Small intestine (tissue), 7 donors: ENCODE measurements around the gene AP3D1. TPM values are rescaled to one million over a fixed set of nuclear protein-coding genes. Genes with fewer than 3 reads are reported as not detected.
A peak's percentile ranks its signal among the peaks of the same experiment; 100 is the strongest.
"Not testable (repeated sequence)": the region's sequence is repeated elsewhere in the genome, so short reads cannot be mapped to it uniquely, and the experiment has no call there.

Experiments
- DNase-seq, 2 donors: peaks; one replicate each; pipeline versions ENCODE4 v3.0.0 to v3.0.0-alpha.2; 2013
- FAIRE-seq: peaks from 2 replicates; lab custom pipeline; 2012; peaks lifted over from hg19 to GRCh38; lab: Jason Lieb, UNC
- H3K27ac ChIP-seq, 3 donors: one replicate each; pipeline ENCODE4 v1.5.1; 2013; ENCODE audit warnings: low read length in 2 of 3, mild to moderate bottlenecking in 2 of 3, control low read depth in 1 of 3, inconsistent platforms in 1 of 3, low read depth in 1 of 3, moderate library complexity in 1 of 3
- H3K27me3 ChIP-seq, 3 donors: one replicate each; pipeline ENCODE4 v1.6.1; 2013; ENCODE audit warnings: low read length in 3 of 3, inconsistent platforms in 1 of 3; ENCODE audit not compliant: control insufficient read depth in 3 of 3, insufficient read depth in 3 of 3
- H3K36me3 ChIP-seq, 3 donors: one replicate each; pipeline ENCODE4 v1.6.1; 2013; ENCODE audit warnings: low read length in 3 of 3, inconsistent platforms in 1 of 3, low read depth in 1 of 3, mild to moderate bottlenecking in 1 of 3, moderate library complexity in 1 of 3; ENCODE audit not compliant: control insufficient read depth in 3 of 3, insufficient read depth in 2 of 3
- H3K4me1 ChIP-seq, 3 donors: one replicate each; pipeline ENCODE4 v1.6.1; 2013; ENCODE audit warnings: low read length in 2 of 3, inconsistent platforms in 1 of 3, low read depth in 1 of 3, mild to moderate bottlenecking in 1 of 3, moderate library complexity in 1 of 3; ENCODE audit not compliant: control insufficient read depth in 3 of 3, insufficient read depth in 2 of 3
- H3K4me3 ChIP-seq, 3 donors: one replicate each; pipeline ENCODE4 v1.5.1; 2013; ENCODE audit warnings: low read length in 3 of 3, control low read depth in 1 of 3, inconsistent platforms in 1 of 3, low read depth in 1 of 3, mild to moderate bottlenecking in 1 of 3, moderate library complexity in 1 of 3
- H3K9me3 ChIP-seq, 2 donors: one replicate each; pipeline ENCODE4 v1.6.1; 2013; ENCODE audit warnings: low read depth in 1 of 2, low read length in 1 of 2; ENCODE audit not compliant: control insufficient read depth in 2 of 2, insufficient read depth in 1 of 2
- WGBS, 3 donors: extraction: QIAGEN DNeasy Blood & Tissue Kit; methylation state at CpG; one replicate each; pipeline ENCODE4 v1.1.7; 2013; 5-methylcytosine and 5-hydroxymethylcytosine counted together
- polyA plus RNA-seq, 4 donors: library from polyadenylated mRNA; stranded (reverse) in 3 of 4; unstranded in 1 of 4; fragments of 200-250 nt in 3 of 4; fragments of 120-200 nt in 1 of 4; gene quantifications; one replicate each; pipeline versions ENCODE4 v1.2.1 to v1.2.3, GENCODE V29; 2013
- donor health status: healthy with polysubstance abuse.
- donor health status: control.
- donor health status: control.
- donor health status: Bipolar disorder and iron deficiency.
- donor health status: healthy.

Gene AP3D1
- polyA plus RNA-seq, 4 donors = 68.1 to 106 (median 89.9) TPM

GRCh38 chr19:2139385-2140137 lies 11.8 kb downstream of the AP3D1 start:
- Histone ChIP-seq H3K9me3 (no peaks in the 10 kb centered on the region), H3K27me3 (no peaks in the 10 kb centered on the region), H3K36me3 (peaks cover 10 to 84% (median 14%) of the 10 kb centered on the region in 3 donors), H3K27ac (no peak overlapping the region), H3K4me1 (no peaks in the 10 kb centered on the region), H3K4me3 (no peak overlapping the region)
- WGBS, 3 donors = 89% methylated on average over 21 to 22 of the region's 22 CpGs
- FAIRE-seq (no peak), DNase-seq (no peak)

DNA sequence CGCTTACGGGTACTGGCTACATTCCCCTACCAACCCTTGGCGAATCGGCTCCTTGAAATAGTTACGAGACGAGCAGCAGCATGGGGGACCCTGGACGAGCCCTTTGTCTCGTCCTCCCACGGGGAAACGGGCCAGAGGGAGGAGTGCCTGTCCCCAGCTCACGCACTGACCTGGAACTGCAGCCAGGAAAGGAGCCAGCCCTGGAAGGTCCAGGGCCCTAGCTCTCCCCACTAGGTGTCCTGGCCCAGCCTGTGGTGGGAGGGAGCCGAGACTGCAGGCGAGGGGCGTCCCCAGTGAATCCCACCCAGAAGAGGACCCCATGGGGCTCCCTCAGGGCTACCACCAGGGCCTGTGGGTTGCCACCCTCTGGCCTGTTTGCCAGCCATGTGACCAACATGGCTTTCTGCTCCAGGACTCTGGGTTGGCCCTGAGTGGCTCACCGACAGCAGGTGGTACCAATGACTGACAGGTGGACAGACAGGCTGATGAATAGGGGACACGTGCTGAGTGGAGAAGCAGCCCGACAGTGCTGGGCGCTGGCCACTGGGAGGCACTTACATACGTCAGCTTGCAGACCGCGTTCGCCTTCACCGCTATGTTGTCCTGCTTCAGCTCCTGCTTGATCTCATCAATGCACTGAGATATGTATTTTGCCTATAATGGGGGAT lies 13.2 kb downstream of the AP3D1 start:
- H3K9me3 ChIP-seq = no peaks in the 10 kb centered on the region
- H3K4me3 ChIP-seq = no peak overlapping the region
- H3K27ac ChIP-seq = no peak overlapping the region
- H3K27me3 ChIP-seq = no peaks in the 10 kb centered on the region
- no peak for DNase-seq
- FAIRE-seq = no peak
- peaks cover 10 to 81% (median 14%) of the 10 kb centered on the region in 3 donors for H3K36me3 ChIP-seq
- WGBS, 3 donors = 93 to 97% (median 96%) methylated on average over 20 to 23 of the region's 23 CpGs
- H3K4me1 ChIP-seq = no peaks in the 10 kb centered on the region

DNA sequence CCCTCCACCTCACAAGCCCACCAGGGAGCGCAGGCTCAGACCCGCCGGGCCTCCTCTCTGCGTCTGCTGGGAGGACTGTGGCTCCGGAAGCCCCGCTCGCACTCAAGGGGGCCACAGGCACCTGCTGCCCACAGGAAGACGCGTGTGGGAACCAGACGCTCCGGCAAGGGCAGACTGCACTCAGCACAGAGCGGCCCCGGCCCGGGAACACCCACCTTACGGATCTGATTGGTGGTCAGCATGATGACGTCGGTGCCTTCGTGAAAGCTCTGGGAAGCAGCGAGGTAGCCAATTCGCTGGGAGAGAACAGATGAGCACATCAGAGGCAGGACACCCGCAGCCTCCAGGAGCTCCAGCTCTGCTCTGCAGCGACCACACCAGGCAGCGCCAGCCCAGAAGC lies 14.6 kb downstream of the AP3D1 start:
- FAIRE-seq = no peak
- H3K27ac ChIP-seq = no peak overlapping the region
- DNase-seq = no peak
- H3K4me3 ChIP-seq = no peak overlapping the region
- H3K36me3 ChIP-seq = peaks cover 14 to 86% (median 17%) of the 10 kb centered on the region in 3 donors
- WGBS, 3 donors = 93 to 98% (median 97%) methylated on average over 23 of the region's 23 CpGs
- H3K4me1 ChIP-seq = no peaks in the 10 kb centered on the region
- no peaks in the 10 kb centered on the region for H3K9me3 ChIP-seq
- no peaks in the 10 kb centered on the region for H3K27me3 ChIP-seq

DNA sequence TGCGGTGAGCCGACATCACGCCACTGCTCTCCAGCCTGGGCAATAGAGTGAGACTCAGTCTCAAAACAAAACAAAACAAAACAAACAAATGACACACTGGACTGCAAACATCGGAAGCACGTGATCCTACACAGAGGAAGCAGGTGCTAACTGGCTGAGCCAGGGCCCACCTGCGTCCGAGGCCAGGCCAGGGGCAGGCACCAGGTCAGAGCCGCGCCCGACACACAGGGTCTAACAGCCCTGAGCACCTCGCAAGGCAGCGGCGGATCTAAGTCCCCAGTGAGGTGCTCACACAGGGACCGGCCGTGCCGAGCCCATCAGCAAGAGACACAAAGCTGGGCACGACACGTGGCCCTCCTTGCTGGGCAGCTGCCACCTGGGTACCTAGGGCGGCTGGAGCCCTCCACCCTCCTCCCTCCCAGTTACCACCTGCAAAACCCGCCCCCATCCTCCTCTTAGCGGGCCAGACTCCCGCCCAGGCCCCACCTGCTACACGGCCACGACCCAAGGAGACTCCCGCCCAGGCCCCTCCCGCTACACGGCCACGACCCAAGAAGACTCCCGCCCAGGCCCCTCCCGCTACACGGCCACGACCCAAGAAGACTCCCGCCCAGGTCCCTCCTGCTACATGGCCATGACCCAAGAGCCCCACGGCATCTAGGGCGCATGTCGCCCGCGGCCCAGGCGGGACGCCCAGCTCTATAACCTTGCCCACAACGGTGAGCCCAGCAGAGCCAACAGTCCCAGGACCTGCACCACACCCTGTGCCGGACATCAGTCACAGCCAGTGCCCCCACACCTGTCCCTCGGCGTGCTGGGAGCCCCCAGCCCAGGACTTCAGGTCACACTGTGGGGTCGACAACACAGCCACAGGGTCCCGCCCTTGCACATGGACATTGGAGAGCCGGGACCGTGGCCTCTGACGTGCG lies 15.6 kb downstream of the AP3D1 start:
- Histone ChIP-seq H3K9me3 (no peaks in the 10 kb centered on the region), H3K27me3 (no peaks in the 10 kb centered on the region), H3K4me3 (no peak overlapping the region), H3K36me3 (peaks cover 14 to 92% (median 17%) of the 10 kb centered on the region in 3 donors), H3K27ac (no peak overlapping the region), H3K4me1 (no peaks in the 10 kb centered on the region)
- no peak for FAIRE-seq
- no peak for DNase-seq
- WGBS, 3 donors = 87 to 90% (median 88%) methylated on average over 44 to 50 of the region's 50 CpGs

GRCh38 chr19:2132731-2133490 lies 18.5 kb downstream of the AP3D1 start:
- WGBS, 3 donors = 46 to 78% (median 48%) methylated on average over 19 of the region's 19 CpGs
- Histone ChIP-seq H3K4me1 (no peaks in the 10 kb centered on the region), H3K27me3 (no peaks in the 10 kb centered on the region), H3K4me3 (no peak overlapping the region), H3K27ac (peak overlapping the region in 1 of 3 donors; percentile 45), H3K9me3 (no peaks in the 10 kb centered on the region), H3K36me3 (peaks cover 18 to 86% (median 25%) of the 10 kb centered on the region in 3 donors)
- DNase-seq (peak in 1 of 2 donors; percentile 73), FAIRE-seq (no peak)

DNA sequence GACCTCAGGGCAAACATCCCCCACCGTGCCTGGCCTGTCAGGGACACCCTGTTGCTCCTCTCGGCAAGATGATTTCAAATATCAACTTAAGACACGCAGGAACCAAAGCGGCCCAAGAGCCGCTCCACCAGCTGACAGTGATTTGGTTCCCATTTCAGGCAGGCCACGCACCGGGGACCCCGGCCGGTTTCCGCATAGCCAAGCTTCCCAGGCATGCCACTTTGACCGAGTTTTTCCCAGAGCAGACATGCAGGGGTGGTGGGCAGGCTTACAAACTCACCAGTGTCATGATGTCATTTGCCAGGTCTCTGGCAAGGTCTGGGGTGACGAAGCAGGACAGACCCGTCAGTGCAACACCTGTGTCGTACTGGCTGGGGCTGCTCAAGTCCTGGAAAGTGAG lies 19.2 kb downstream of the AP3D1 start:
- no peaks in the 10 kb centered on the region for H3K27me3 ChIP-seq
- DNase-seq (no peak), FAIRE-seq (no peak)
- H3K9me3 ChIP-seq = no peaks in the 10 kb centered on the region
- H3K27ac ChIP-seq = no peak overlapping the region
- no peak overlapping the region for H3K4me3 ChIP-seq
- H3K4me1 ChIP-seq = no peaks in the 10 kb centered on the region
- peaks cover 20 to 86% (median 26%) of the 10 kb centered on the region in 3 donors for H3K36me3 ChIP-seq
- 97% methylated on average over 14 of the region's 14 CpGs for WGBS, 3 donors

- not testable (repeated sequence) for H3K27me3 ChIP-seq, H3K4me3 ChIP-seq, H3K4me1 ChIP-seq, H3K9me3 ChIP-seq, FAIRE-seq, H3K27ac ChIP-seq, DNase-seq
- H3K36me3 ChIP-seq = peaks cover 21 to 85% (median 25%) of the 10 kb centered on the region in 3 donors
- 91 to 93% (median 93%) methylated on average over 65 to 67 of the region's 67 CpGs for WGBS, 3 donors
Measured at GRCh38 chr19:2131012-2131975, 20.1 kb downstream of the AP3D1 start.
